Mesendoderm (in vitro differentiated cells): ENCODE results near the gene NEMF.

Experiments used
- DNase-seq: peaks from one replicate; pipeline ENCODE4 v3.0.0; 2013
- H2AK5ac ChIP-seq: 2 replicates; pipeline ENCODE4 v1.6.1; 2013; ENCODE audit warnings: low read length, inconsistent platforms
- H2BK120ac ChIP-seq: 2 replicates; pipeline ENCODE4 v1.6.1; 2013; ENCODE audit warnings: low read depth, mild to moderate bottlenecking, low read length, moderate library complexity, mixed read lengths
- H2BK15ac ChIP-seq: replicated peaks from 2 replicates; pipeline ENCODE4 v1.6.1; 2013; ENCODE audit warnings: low read depth, mild to moderate bottlenecking, moderate library complexity
- H2BK5ac ChIP-seq: 2 replicates; pipeline ENCODE4 v1.6.1; 2013; ENCODE audit warnings: low read length, inconsistent platforms
- H3K18ac ChIP-seq: 2 replicates; pipeline ENCODE4 v1.6.1; 2013; ENCODE audit warnings: mild to moderate bottlenecking, low read length, mixed read lengths
- H3K23ac ChIP-seq: one replicate; pipeline ENCODE4 v1.6.1; 2013; ENCODE audit warnings: low read length
- H3K27ac ChIP-seq: 2 replicates; pipeline ENCODE4 v1.5.1; 2013; ENCODE audit warnings: low read depth, mild to moderate bottlenecking, inconsistent platforms, low read length, moderate library complexity
- H3K27me3 ChIP-seq: 2 replicates; pipeline ENCODE4 v1.6.1; 2013; ENCODE audit warnings: low read length, control low read depth, mild to moderate bottlenecking, inconsistent platforms; ENCODE audit not compliant: insufficient read depth, poor library complexity
- H3K36me3 ChIP-seq: 2 replicates; pipeline ENCODE4 v1.6.1; 2013; ENCODE audit warnings: low read length, inconsistent platforms; ENCODE audit not compliant: control insufficient read depth, insufficient read depth
- H3K4ac ChIP-seq: one replicate; pipeline ENCODE4 v1.6.1; 2013; ENCODE audit warnings: low read depth, mild to moderate bottlenecking, low read length, moderate library complexity
- H3K4me1 ChIP-seq: 2 replicates; pipeline ENCODE4 v1.6.1; 2013; ENCODE audit warnings: low read depth, low read length, inconsistent platforms; ENCODE audit not compliant: control insufficient read depth
- H3K4me2 ChIP-seq: 2 replicates; pipeline ENCODE4 v1.6.1; 2013; ENCODE audit warnings: low read length
- H3K4me3 ChIP-seq: 2 replicates; pipeline ENCODE4 v1.5.1; 2013; ENCODE audit warnings: mild to moderate bottlenecking, low read length
- H3K56ac ChIP-seq: one replicate; pipeline ENCODE4 v1.6.1; 2013; ENCODE audit warnings: low read length
- H3K79me1 ChIP-seq: 2 replicates; pipeline ENCODE4 v1.6.1; 2013; ENCODE audit warnings: low read length, inconsistent platforms
- H3K79me2 ChIP-seq: 2 replicates; pipeline ENCODE4 v1.6.1; 2013; ENCODE audit warnings: mild to moderate bottlenecking, low read length; ENCODE audit not compliant: control insufficient read depth, insufficient read depth
- H3K9ac ChIP-seq: 2 replicates; pipeline ENCODE4 v1.6.1; 2013; ENCODE audit warnings: low read length, inconsistent platforms
- H4K5ac ChIP-seq: one replicate; pipeline ENCODE4 v1.6.1; 2013; ENCODE audit warnings: low read length
- H4K8ac ChIP-seq: one replicate; pipeline ENCODE4 v1.6.1; 2013; ENCODE audit warnings: low read depth, mild to moderate bottlenecking, control low read depth, low read length, moderate library complexity
- WGBS: extraction: QIAGEN DNeasy Blood & Tissue Kit; methylation state at CpG from one replicate; pipeline ENCODE4 v1.1.7; 2013; ENCODE audit warnings: low lambda C conversion rate, missing lambda C conversion rate; ENCODE audit not compliant: insufficient coverage; ENCODE audit errors: extremely low coverage; 5-methylcytosine and 5-hydroxymethylcytosine counted together

NEMF gene

DNA sequence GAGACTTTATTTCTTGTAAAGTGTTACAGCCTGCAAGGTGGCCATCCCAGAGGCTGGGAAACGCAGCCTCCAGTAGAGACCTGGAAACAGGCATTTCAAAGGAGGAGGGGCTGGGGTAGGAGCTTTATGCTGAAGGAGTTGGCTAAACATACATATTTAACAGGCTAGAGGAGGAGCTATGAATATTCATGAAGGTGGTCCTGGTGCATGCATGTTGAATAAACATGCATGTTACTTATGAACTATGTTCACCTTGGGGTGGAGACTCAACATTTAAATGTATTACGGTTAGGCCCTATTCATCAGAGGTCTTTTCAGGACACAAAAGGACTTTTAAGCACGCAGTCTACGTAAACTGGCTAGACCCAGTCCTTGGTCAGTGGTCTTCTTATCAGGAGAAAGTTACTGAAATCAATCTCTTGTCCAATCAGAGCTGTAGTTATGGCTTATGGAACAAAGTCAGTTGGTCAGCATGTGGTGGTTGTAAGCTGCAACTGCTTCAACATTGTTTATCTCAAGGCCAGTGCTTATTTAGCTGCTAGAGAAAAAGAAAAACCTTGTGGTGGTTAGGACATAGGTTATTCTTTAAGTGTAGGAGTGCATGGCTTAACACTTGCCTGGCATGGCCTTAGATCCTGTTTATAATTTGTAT lies 28.9 kb upstream of the NEMF start:
- Histone ChIP-seq H2BK120ac (no peak overlapping the region), H3K4ac (no peak overlapping the region), H3K36me3 (no peaks in the 10 kb centered on the region), H4K8ac (no peak overlapping the region), H3K79me1 (no peaks in the 10 kb centered on the region), H3K4me3 (no peak overlapping the region), H3K18ac (no peak overlapping the region), H2AK5ac (no peak overlapping the region), H3K27me3 (no peaks in the 10 kb centered on the region), H4K5ac (no peak overlapping the region), H3K4me1 (no peaks in the 10 kb centered on the region), H3K9ac (no peak overlapping the region), H2BK15ac (no peak overlapping the region), H3K79me2 (no peaks in the 10 kb centered on the region), H3K56ac (no peak overlapping the region), H3K23ac (no peak overlapping the region), H3K27ac (no peak overlapping the region), H2BK5ac (no peak overlapping the region), H3K4me2 (no peak overlapping the region)
- no CpG with 5 or more reads among the region's 4 CpGs for WGBS
- DNase-seq: no peak

DNA sequence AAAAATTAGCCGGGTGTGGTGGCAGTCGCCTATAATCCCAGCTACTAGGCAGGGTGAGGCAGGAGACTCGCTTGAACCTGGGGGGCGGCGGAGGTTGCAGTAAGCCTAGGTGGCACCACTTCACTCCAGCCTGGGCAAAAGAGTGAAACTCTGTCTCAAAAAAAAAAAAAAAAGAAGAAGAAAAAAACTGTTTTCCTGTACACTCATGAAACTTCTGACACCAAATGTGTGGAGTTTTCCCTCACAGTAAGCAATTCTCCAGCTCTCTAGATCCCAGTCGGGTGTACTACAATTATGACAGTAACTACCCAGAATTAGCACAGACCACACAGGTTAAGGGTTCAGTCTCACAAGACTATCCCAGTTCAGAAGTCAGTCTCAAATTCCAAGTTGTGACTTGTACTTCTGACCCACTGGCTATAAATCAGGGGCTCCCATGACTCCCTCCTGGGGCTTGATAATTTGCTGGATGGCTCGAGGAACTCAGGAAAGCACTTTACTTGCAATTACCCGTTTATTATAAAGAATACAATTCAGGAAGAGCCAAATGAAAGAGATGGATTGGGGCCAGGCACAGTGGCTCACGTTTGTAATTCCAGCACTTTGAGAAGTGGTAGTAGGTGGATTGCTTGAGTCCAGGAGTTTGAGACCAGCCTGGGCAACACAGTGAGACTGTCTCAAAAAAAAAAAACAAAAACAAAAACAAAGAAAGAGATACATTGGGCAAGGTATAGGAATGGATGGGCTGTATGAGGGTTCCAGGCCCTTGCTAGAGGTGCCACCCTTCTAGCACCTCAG lies 27.9 kb upstream of the NEMF start:
- H4K5ac ChIP-seq: no peak overlapping the region
- H3K79me2 ChIP-seq: no peaks in the 10 kb centered on the region
- no peak overlapping the region for H2BK5ac ChIP-seq
- no peak overlapping the region for H4K8ac ChIP-seq
- H3K27ac ChIP-seq: no peak overlapping the region
- no peak overlapping the region for H3K4ac ChIP-seq
- no peak overlapping the region for H2AK5ac ChIP-seq
- no peak overlapping the region for H3K9ac ChIP-seq
- no peak overlapping the region for H2BK120ac ChIP-seq
- no CpG with 5 or more reads among the region's 9 CpGs for WGBS
- H3K79me1 ChIP-seq: no peaks in the 10 kb centered on the region
- no peak overlapping the region for H3K4me2 ChIP-seq
- no peaks in the 10 kb centered on the region for H3K36me3 ChIP-seq
- H3K27me3 ChIP-seq: no peaks in the 10 kb centered on the region
- DNase-seq: no peak
- no peak overlapping the region for H3K23ac ChIP-seq
- H3K4me1 ChIP-seq: no peaks in the 10 kb centered on the region
- no peak overlapping the region for H3K4me3 ChIP-seq
- no peak overlapping the region for H3K56ac ChIP-seq
- no peak overlapping the region for H3K18ac ChIP-seq
- no peak overlapping the region for H2BK15ac ChIP-seq

DNA sequence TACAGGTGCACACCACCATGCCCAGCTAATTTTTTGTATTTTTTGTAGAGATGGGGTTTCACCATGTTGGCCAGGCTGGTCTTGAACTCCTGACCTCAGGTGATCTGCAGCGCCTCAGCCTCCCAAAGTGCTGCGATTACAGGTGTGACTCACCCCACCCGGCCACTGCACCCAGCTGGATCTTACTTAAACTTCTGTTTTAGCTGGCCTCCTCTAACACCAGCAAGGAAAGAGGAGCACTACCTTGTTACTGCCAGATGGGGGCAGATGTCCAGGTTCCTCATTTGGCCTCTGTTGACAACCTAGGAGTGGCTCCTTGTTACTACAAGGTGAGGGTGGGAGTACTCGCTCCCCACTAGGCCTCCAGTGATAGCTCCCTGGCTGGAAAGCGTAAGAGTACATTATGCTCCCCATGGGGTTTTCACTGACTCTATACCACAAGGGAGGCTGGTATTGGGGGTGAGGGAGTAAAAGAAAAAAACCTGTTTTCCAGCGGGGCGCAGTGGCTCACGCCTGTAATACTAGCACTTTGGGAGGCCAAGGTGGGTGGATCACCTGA lies 27.1 kb upstream of the NEMF start:
- Histone ChIP-seq H3K9ac (no peak overlapping the region), H3K36me3 (no peaks in the 10 kb centered on the region), H3K27me3 (no peaks in the 10 kb centered on the region), H3K18ac (no peak overlapping the region), H2AK5ac (no peak overlapping the region), H2BK120ac (no peak overlapping the region), H4K5ac (no peak overlapping the region), H3K79me2 (no peaks in the 10 kb centered on the region), H2BK15ac (no peak overlapping the region), H3K27ac (no peak overlapping the region), H3K23ac (no peak overlapping the region), H4K8ac (no peak overlapping the region), H3K4ac (no peak overlapping the region), H2BK5ac (no peak overlapping the region), H3K4me1 (no peaks in the 10 kb centered on the region), H3K4me3 (no peak overlapping the region), H3K4me2 (no peak overlapping the region), H3K56ac (no peak overlapping the region), H3K79me1 (no peaks in the 10 kb centered on the region)
- DNase-seq: peak; percentile 95
- WGBS: no CpG with 5 or more reads among the region's 8 CpGs

DNA sequence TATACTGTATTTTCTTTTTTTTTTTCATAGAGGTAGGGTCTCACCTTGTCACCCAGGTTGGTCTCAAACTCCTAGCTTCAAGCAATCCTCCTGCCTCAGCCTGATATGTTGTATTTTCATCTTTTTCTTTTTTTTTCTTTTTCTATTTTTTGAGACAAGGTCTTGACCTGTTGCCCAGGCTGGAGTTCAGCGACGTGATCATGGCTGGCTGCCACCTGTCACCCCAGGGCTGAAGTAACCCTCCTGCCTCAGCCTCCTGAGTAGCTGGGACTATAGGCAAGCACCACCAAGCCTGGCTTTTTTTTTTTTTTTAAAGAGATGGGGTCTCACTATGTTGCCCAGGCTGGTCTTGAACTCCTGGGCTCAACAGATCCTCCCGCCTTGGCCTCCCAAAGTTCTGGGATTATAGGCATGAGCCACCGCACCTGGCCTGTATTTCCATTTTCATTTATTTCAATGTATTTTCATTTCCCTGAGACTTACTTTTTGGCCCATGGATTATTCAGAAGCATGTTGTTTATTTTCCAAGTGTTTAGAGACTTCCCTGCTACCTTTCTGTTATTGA lies 24.1 kb upstream of the NEMF start:
- Histone ChIP-seq H3K4ac (no peak overlapping the region), H3K23ac (no peak overlapping the region), H3K9ac (no peak overlapping the region), H3K79me1 (no peaks in the 10 kb centered on the region), H3K4me2 (no peak overlapping the region), H3K18ac (no peak overlapping the region), H3K56ac (no peak overlapping the region), H3K4me1 (no peaks in the 10 kb centered on the region), H2AK5ac (no peak overlapping the region), H3K27ac (no peak overlapping the region), H2BK15ac (no peak overlapping the region), H3K36me3 (no peaks in the 10 kb centered on the region), H4K5ac (no peak overlapping the region), H4K8ac (no peak overlapping the region), H2BK120ac (no peak overlapping the region), H2BK5ac (no peak overlapping the region), H3K4me3 (no peak overlapping the region), H3K27me3 (no peaks in the 10 kb centered on the region), H3K79me2 (no peaks in the 10 kb centered on the region)
- no CpG with 5 or more reads among the region's 4 CpGs for WGBS
- no peak for DNase-seq

DNA sequence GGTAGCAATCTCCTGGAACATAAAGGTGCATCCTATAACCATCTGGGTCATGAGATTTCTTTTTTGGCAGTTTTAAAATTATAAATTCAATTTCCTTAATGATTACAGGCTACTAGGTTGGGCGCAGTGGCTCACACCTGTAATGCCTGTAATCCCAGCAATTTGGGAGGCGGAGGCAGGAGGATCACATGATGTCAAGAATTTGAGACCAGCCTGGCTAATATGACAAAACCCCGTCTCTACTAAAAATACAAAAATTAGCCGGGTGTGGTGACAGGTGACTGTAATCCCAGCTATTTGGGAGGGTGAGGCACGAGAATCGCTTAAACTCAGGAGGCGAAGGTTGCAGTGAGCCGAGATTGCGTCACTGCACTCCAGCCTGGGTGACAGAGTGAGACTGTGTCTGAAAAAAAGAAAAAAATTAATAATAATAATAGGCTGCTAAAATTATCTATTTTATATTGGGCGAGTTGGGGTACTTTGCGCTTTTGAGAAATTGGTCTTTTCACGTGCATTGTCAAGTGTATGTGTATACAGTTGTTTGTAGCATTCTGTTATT lies 23.1 kb upstream of the NEMF start:
- Histone ChIP-seq H3K4me3 (no peak overlapping the region), H3K56ac (no peak overlapping the region), H4K8ac (no peak overlapping the region), H3K79me1 (no peaks in the 10 kb centered on the region), H3K9ac (no peak overlapping the region), H3K4ac (no peak overlapping the region), H3K27ac (no peak overlapping the region), H4K5ac (no peak overlapping the region), H3K36me3 (no peaks in the 10 kb centered on the region), H3K18ac (no peak overlapping the region), H3K4me2 (no peak overlapping the region), H2BK120ac (no peak overlapping the region), H2BK5ac (no peak overlapping the region), H3K23ac (no peak overlapping the region), H3K4me1 (no peaks in the 10 kb centered on the region), H2AK5ac (no peak overlapping the region), H2BK15ac (no peak overlapping the region), H3K27me3 (no peaks in the 10 kb centered on the region), H3K79me2 (no peaks in the 10 kb centered on the region)
- DNase-seq: no peak
- no CpG with 5 or more reads among the region's 12 CpGs for WGBS
